Activated CD4-positive, alpha-beta T cell treated with anti-CD3 and anti-CD28 coated beads, Interleukin-2, amount 10 ng/mL, durations not matched to agents 7 days and 5 days (primary cell): ENCODE measurements around the gene ADORA2A. TPM values are rescaled to one million over a fixed set of nuclear protein-coding genes. Genes with fewer than 3 reads are reported as not detected.

Source experiments
- CTCF ChIA-PET: fragments of 350-600 bp; sonication (Branson Sonifier 250); formaldehyde crosslinking; loops from one replicate; lab custom pipeline; 2021; ENCODE audit warnings: antibody characterized with exemption; lab: Charles Lee
- POLR2A ChIA-PET: fragments of 350-600 bp; sonication (Branson Sonifier 250); formaldehyde crosslinking; loops from one replicate; lab custom pipeline; 2021; ENCODE audit warnings: antibody characterized with exemption; lab: Charles Lee
- DNase-seq: peaks from one replicate; pipeline ENCODE4 v3.0.0-alpha.2; 2020
- H3K27ac Mint-ChIP-seq: one replicate; pipeline ENCODE4 v1.8.0; 2021; ENCODE audit warnings: mild to moderate bottlenecking, moderate library complexity, mixed read lengths
- H3K27me3 Mint-ChIP-seq: one replicate; pipeline ENCODE4 v1.8.0; 2021; ENCODE audit warnings: mixed read lengths
- H3K36me3 Mint-ChIP-seq: one replicate; pipeline ENCODE4 v1.8.0; 2021; ENCODE audit warnings: low read depth, mixed read lengths
- H3K4me1 Mint-ChIP-seq: one replicate; pipeline ENCODE4 v1.8.0; 2021; ENCODE audit warnings: mixed read lengths
- H3K4me3 Mint-ChIP-seq: one replicate; pipeline ENCODE4 v1.8.0; 2021; ENCODE audit warnings: mild to moderate bottlenecking, moderate library complexity, mixed read lengths
- H3K9me3 Mint-ChIP-seq: one replicate; pipeline ENCODE4 v1.8.0; 2021; ENCODE audit warnings: mixed read lengths
- total RNA-seq, 2 experiments: library from RNA; stranded (reverse); gene quantifications; one replicate each; pipeline ENCODE4 v1.2.3, GENCODE V29; 2021

The ADORA2A gene
- total RNA-seq, 2 experiments from 2014 or later: 25.3 to 29.0 TPM

- POLR2A ChIA-PET: no interaction called here
- DNase-seq: no peak
- peaks cover 89% of the 10 kb centered on the region for H3K4me1 Mint-ChIP-seq
These were observed 4.9 kb downstream of the ADORA2A start for GRCh38 chr22:24432059-24432853.

GRCh38 chr22:24433001-24433827, 5.8 kb downstream of the ADORA2A start:
- H3K36me3 Mint-ChIP-seq: peaks cover 26% of the 10 kb centered on the region
- no peak overlapping the region for H3K27ac Mint-ChIP-seq
- no peaks in the 10 kb centered on the region for H3K9me3 Mint-ChIP-seq
- CTCF ChIA-PET: interaction anchor here (0.6 to 1.0 kb wide), 2 partner anchors 9 to 63 kb away, joined by 4 read pairs; no protein-coding TSS in a partner anchor
- no peak overlapping the region for H3K4me3 Mint-ChIP-seq
- DNase-seq: no peak
- H3K27me3 Mint-ChIP-seq: no peaks in the 10 kb centered on the region
- POLR2A ChIA-PET: no interaction called here
- peaks cover 93% of the 10 kb centered on the region for H3K4me1 Mint-ChIP-seq

More at GRCh38 chr22:24432059-24432853, 4.9 kb downstream of the ADORA2A start:
- Mint-ChIP-seq H3K4me3 (no peak overlapping the region), H3K36me3 (peaks cover 23% of the 10 kb centered on the region), H3K9me3 (no peaks in the 10 kb centered on the region), H3K27ac (peak overlapping the region; percentile 62), H3K27me3 (no peaks in the 10 kb centered on the region)
- CTCF ChIA-PET: interaction anchor here (1.0 to 1.3 kb wide), 2 partner anchors 9 to 15 kb away, joined by 3 read pairs; no protein-coding TSS in a partner anchor

GRCh38 chr22:24433828-24434470, 6.5 kb downstream of the ADORA2A start:
- peak overlapping the region; percentile 89 for H3K27ac Mint-ChIP-seq
- no peaks in the 10 kb centered on the region for H3K27me3 Mint-ChIP-seq
- no peak for DNase-seq
- H3K9me3 Mint-ChIP-seq: no peaks in the 10 kb centered on the region
- peaks cover 87% of the 10 kb centered on the region for H3K4me1 Mint-ChIP-seq
- POLR2A ChIA-PET: interaction anchor here (1.0 kb wide), 1 partner anchor 10 kb away, joined by 4 read pairs; no protein-coding TSS in a partner anchor
- CTCF ChIA-PET: interaction anchor here (0.6 to 1.4 kb wide), 4 partner anchors 10 to 88 kb away, joined by 3 to 4 read pairs (median 4); no protein-coding TSS in a partner anchor
- peaks cover 20% of the 10 kb centered on the region for H3K36me3 Mint-ChIP-seq
- peak overlapping the region; percentile 42 for H3K4me3 Mint-ChIP-seq

- H3K4me3 Mint-ChIP-seq: peak overlapping the region; percentile 42
- H3K4me1 Mint-ChIP-seq: peaks cover 85% of the 10 kb centered on the region
- ChIA-PET POLR2A (interaction anchor here (1.0 kb wide), 1 partner anchor 11 kb away, joined by 4 read pairs; no protein-coding TSS in a partner anchor), CTCF (interaction anchor here (0.8 to 2.2 kb wide), 5 partner anchors 11 to 91 kb away, joined by 3 to 9 read pairs (median 3); no protein-coding TSS in a partner anchor)
- DNase-seq: peak; percentile 83
- peaks cover 22% of the 10 kb centered on the region for H3K36me3 Mint-ChIP-seq
- H3K9me3 Mint-ChIP-seq: no peaks in the 10 kb centered on the region
- H3K27ac Mint-ChIP-seq: peak overlapping the region; percentile 89
- H3K27me3 Mint-ChIP-seq: no peaks in the 10 kb centered on the region
These were observed 7.3 kb downstream of the ADORA2A start for GRCh38 chr22:24434471-24435322.

GRCh38 chr22:24435323-24435645, 7.9 kb downstream of the ADORA2A start:
- Mint-ChIP-seq H3K4me1 (peaks cover 81% of the 10 kb centered on the region), H3K4me3 (no peak overlapping the region)

GRCh38 chr22:24435861-24436371, 8.5 kb downstream of the ADORA2A start:
- peaks cover 27% of the 10 kb centered on the region for H3K36me3 Mint-ChIP-seq
- no peaks in the 10 kb centered on the region for H3K9me3 Mint-ChIP-seq
- no peaks in the 10 kb centered on the region for H3K27me3 Mint-ChIP-seq
- DNase-seq: no peak
- ChIA-PET CTCF (interaction anchor here (0.6 to 2.2 kb wide), 8 partner anchors 8 to 92 kb away, joined by 3 to 9 read pairs (median 3); no protein-coding TSS in a partner anchor), POLR2A (no interaction called here)
- peaks cover 81% of the 10 kb centered on the region for H3K4me1 Mint-ChIP-seq
- H3K27ac Mint-ChIP-seq: no peak overlapping the region
- H3K4me3 Mint-ChIP-seq: no peak overlapping the region

More at GRCh38 chr22:24435323-24435645, 7.9 kb downstream of the ADORA2A start:
- no peaks in the 10 kb centered on the region for H3K27me3 Mint-ChIP-seq
- no peaks in the 10 kb centered on the region for H3K9me3 Mint-ChIP-seq
- ChIA-PET CTCF (interaction anchor here (0.6 to 2.2 kb wide), 7 partner anchors 9 to 90 kb away, joined by 3 to 9 read pairs (median 3); no protein-coding TSS in a partner anchor), POLR2A (no interaction called here)
- H3K36me3 Mint-ChIP-seq: peaks cover 22% of the 10 kb centered on the region
- no peak for DNase-seq
- peak overlapping the region; percentile 89 for H3K27ac Mint-ChIP-seq

- Mint-ChIP-seq H3K27me3 (no peaks in the 10 kb centered on the region), H3K36me3 (peaks cover 27% of the 10 kb centered on the region), H3K4me3 (no peak overlapping the region), H3K9me3 (no peaks in the 10 kb centered on the region), H3K4me1 (peaks cover 79% of the 10 kb centered on the region), H3K27ac (peak overlapping the region; percentile 78)
- ChIA-PET CTCF (interaction anchor here (0.7 to 2.2 kb wide), 3 partner anchors 10 to 87 kb away, joined by 3 to 9 read pairs (median 3); no protein-coding TSS in a partner anchor), POLR2A (no interaction called here)
- DNase-seq: no peak
These were observed 9.2 kb downstream of the ADORA2A start for GRCh38 chr22:24436553-24436952.

- POLR2A ChIA-PET: no interaction called here
These were observed 9.7 kb downstream of the ADORA2A start for GRCh38 chr22:24437091-24437490.

GRCh38 chr22:24437741-24438328, 10.4 kb downstream of the ADORA2A start:
- Mint-ChIP-seq H3K4me1 (peaks cover 67% of the 10 kb centered on the region), H3K4me3 (no peak overlapping the region)
- CTCF ChIA-PET: interaction anchor here (1.2 to 1.5 kb wide), 2 partner anchors 10 to 13 kb away, joined by 5 read pairs; partner anchors contain the start of gene ADORA2A

More at GRCh38 chr22:24437091-24437490, 9.7 kb downstream of the ADORA2A start:
- H3K9me3 Mint-ChIP-seq: no peaks in the 10 kb centered on the region
- no peaks in the 10 kb centered on the region for H3K27me3 Mint-ChIP-seq
- H3K4me1 Mint-ChIP-seq: peaks cover 74% of the 10 kb centered on the region
- no peak for DNase-seq
- H3K36me3 Mint-ChIP-seq: peaks cover 27% of the 10 kb centered on the region
- peak overlapping the region; percentile 63 for H3K27ac Mint-ChIP-seq
- no peak overlapping the region for H3K4me3 Mint-ChIP-seq
- CTCF ChIA-PET: interaction anchor here (0.7 to 1.5 kb wide), 2 partner anchors 9 to 86 kb away, joined by 3 to 5 read pairs; partner anchors contain the start of gene ADORA2A

GRCh38 chr22:24440270-24440717, 12.9 kb downstream of the ADORA2A start:
- ChIA-PET CTCF (interaction anchor here (0.6 kb wide), 1 partner anchor 54 kb away, joined by 4 read pairs; no protein-coding TSS in a partner anchor), POLR2A (no interaction called here)
- Mint-ChIP-seq H3K27me3 (no peaks in the 10 kb centered on the region), H3K36me3 (peaks cover 37% of the 10 kb centered on the region), H3K9me3 (no peaks in the 10 kb centered on the region), H3K27ac (no peak overlapping the region), H3K4me3 (no peak overlapping the region), H3K4me1 (peaks cover 48% of the 10 kb centered on the region)
- no peak for DNase-seq

More at GRCh38 chr22:24437741-24438328, 10.4 kb downstream of the ADORA2A start:
- Mint-ChIP-seq H3K36me3 (peaks cover 33% of the 10 kb centered on the region), H3K27ac (peak overlapping the region; percentile 70), H3K27me3 (no peaks in the 10 kb centered on the region), H3K9me3 (no peaks in the 10 kb centered on the region)
- POLR2A ChIA-PET: no interaction called here
- peak; percentile 37 for DNase-seq
